Measurements from ENCODE around the gene MRPS18A.
"Not testable (repeated sequence)": the region's sequence is repeated elsewhere in the genome, so short reads cannot be mapped to it uniquely, and the experiment has no call there.

Gene MRPS18A

DNA sequence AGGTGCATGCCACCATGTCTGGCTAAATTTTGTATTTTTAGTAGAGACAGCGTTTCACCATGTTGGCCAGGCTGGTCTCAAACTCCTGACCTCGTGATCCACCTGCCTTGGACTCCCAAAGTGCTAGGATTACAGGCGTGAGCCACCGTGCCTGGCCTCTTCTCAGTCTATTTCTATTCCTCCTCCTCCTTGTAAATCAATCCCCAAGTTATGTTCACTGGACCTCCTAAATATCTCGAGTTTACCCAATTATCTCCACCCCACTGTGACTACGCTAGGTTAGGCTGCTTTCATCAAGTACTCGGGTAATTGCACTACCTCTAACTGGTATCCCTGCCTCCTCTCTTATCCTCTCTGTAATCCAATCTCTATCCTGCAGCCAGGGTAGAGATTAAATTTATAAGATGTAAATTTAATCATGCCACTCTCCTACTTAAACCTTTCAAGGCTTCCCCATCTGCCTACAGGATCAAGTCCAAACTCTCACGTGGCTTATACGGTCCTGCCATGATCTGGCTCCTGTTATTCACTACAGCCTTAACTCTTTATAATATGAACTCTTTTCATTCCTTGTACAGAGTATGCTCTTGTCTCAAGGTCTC is 52.8 kb downstream of the MRPS18A start:
- DNase-seq (ENCODE audit: low read depth): no peak

GRCh38 chr6:43633002-43633401 is 54.6 kb downstream of the MRPS18A start:
- DNase-seq (ENCODE audit: low read depth): not testable (repeated sequence)

DNA sequence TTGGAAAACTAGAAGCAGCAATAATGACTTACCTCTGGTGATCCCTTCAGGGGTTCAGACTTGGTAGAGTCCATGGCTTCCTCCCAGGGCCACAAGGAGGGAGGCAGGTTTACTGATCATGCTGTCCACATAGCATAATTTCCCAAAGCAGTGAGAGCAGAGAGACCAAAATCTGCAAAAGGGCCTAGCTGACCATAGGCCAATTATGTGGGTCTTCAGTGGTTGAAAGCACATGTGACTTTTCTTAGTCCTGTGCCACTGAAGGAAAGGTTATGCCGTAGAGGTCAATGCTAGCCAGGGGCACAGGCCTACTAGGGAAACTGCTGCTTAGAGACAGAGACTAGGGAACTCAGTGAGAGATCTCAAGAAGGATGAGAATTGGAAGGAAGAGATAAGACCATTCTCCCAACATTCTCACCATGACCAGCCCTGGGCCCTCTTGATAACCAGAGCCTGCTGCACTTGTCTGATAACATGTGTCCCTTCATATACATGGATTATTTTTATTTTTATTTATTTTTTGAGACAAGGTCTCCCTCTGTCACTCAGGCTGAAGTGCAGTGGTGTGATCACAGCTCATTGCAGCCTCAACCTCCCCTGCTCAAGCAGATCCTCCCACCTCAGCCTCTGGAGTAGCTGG is 56.5 kb downstream of the MRPS18A start:
- DNase-seq (ENCODE audit: low read depth): no peak

DNA sequence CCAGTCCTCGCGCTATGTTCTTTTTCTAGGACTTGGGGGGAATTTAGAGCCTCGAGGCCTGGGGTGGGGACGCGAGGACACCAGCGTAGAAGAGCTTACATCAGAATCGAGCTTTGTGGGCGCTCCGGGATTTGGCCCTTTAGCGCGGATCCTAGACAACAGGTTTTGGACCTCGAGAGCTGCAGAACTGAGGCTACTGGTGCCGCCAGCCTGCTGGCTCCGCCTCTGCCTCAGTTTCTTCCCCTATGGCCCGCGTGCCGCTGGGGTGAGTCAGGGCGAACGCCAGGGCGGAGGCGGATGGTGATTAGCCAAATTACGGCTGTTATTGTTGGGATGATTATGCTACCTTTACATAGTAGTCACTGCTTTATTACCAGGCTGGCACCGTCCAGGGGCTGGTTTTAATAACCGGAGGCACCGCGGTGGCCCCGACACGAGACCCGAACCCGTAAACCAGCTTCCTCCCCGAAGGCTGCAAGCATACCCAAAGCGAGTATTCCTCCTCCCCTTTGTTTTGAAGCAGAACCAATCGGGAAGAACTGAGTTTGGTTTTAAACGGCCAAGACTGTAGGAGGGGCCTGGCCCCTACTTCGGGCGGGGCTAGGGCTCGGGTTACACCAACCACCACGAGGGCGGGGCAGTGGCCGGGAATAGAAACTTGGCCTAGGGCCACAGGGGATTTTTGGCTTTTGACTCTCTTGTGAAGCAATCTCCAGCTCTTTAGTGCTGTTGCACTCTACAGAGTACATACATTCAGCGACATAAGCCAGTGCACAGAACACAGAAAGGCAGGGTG is 57.9 kb downstream of the MRPS18A start:
- DNase-seq (ENCODE audit: low read depth): peak; percentile 73

- DNase-seq (ENCODE audit: low read depth): peak; percentile 94
These were observed 58.5 kb downstream of the MRPS18A start, which contains the start of gene GTPBP2 for GRCh38 chr6:43629104-43629504. Gene GTPBP2, minus strand, starts transcription at chr6:43629264. Its CDS starts 102 bp downstream, at chr6:43629162.

GRCh38 chr6:43628393-43629103 is 59.0 kb downstream of the MRPS18A start:
- no peak for DNase-seq (ENCODE audit: low read depth)

GRCh38 chr6:43627008-43627825 is 60.4 kb downstream of the MRPS18A start:
- DNase-seq (ENCODE audit: low read depth): no peak

GRCh38 chr6:43625393-43625992 is 62.1 kb downstream of the MRPS18A start:
- no peak for DNase-seq (ENCODE audit: low read depth)

GRCh38 chr6:43624786-43625288 is 62.8 kb downstream of the MRPS18A start:
- DNase-seq (ENCODE audit: low read depth): no peak

GRCh38 chr6:43623880-43624785 is 63.5 kb downstream of the MRPS18A start:
- no peak for DNase-seq (ENCODE audit: low read depth)

DNA sequence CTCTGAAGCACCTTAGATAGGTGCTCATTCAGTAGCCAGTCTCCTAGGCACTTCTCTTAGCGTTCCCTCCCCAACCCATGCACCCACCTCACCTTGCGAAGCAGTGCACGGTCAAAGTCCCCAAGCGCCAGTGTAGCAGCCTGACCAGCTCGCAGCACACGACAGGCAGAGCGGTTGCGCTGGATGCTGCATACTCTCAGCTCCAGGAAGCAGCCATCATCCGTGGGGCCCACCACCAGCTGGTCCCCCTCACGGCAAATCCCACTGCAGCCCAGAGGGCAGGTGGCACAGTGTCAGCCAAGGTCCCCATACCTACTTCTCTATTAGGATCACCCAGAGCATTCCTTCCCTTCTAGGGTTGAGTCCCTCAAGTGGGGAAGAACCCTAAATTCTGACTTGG is 65.0 kb downstream of the MRPS18A start:
- DNase-seq (ENCODE audit: low read depth): no peak

DNA sequence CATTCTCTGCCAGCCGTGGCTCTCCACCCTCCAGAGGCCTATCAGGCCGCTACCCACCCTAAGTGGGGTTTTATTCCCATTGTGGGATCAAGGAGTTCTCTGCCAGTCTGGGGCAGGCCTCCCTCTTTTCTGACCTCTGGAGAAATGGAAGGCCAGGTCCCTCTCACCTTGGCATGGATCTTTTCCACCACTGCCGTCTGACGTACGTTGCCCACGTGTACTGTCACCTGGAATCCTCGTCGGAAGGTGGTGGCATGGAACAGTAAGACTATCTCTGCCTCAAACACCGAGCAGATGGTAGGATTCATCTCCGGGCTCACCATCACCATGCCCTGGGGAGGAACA is 65.8 kb downstream of the MRPS18A start:
- DNase-seq (ENCODE audit: low read depth): no peak

Measured in stimulated activated CD8-positive, alpha-beta memory T cell treated with anti-CD3 and anti-CD28 coated beads, Interleukin-12 subunit alpha, Interleukin-12 subunit beta, amount 100 ng/mL, for 4 hours (primary cell).